Measurements from ENCODE around the gene NAA80.
"Not testable (repeated sequence)": the region's sequence is repeated elsewhere in the genome, so short reads cannot be mapped to it uniquely, and the experiment has no call there.

The NAA80 gene

GRCh38 chr3:50292159-50293078 is 6.8 kb downstream of the NAA80 start, which contains the start of gene IFRD2:
IFRD2 (minus strand) TSS chr3:50292429; CDS start chr3:50292274, 155 bp downstream.
- in situ Hi-C loops (cut with HindIII; ENCODE audit: low sequenced_read_pairs), result no loop called here

DNA sequence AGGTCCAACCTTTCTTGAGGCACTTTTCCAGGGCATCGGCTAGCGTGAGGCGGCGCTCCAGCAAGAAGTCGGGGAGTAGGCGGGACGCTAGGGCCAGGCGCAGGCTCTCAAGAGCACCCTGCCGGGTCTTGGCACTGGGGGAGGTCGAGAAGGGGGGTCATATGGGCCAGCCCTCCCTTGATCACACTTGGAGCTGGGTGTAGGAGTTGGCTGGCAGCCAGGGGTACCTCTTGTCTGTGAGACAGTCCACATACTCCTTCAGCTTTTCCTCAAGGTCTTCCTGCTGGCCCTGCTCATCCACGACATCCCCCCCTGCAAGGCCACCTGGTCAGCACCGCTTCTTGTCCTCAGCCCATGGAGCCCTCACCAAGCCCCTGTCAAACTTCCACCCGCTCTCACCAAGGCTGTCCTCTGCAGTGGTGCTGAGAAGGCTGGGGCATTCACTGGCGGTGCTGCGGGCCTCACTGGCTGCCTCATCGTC is 9.0 kb downstream of the NAA80 start:
- in situ Hi-C loops (cut with HindIII; ENCODE audit: low sequenced_read_pairs), result no loop called here

GRCh38 chr3:50289130-50289529 is 10.1 kb downstream of the NAA80 start:
- in situ Hi-C loops (cut with HindIII; ENCODE audit: low sequenced_read_pairs), result no loop called here

GRCh38 chr3:50288387-50289007 is 10.7 kb downstream of the NAA80 start:
- in situ Hi-C loops (cut with HindIII; ENCODE audit: low sequenced_read_pairs), result no loop called here

DNA sequence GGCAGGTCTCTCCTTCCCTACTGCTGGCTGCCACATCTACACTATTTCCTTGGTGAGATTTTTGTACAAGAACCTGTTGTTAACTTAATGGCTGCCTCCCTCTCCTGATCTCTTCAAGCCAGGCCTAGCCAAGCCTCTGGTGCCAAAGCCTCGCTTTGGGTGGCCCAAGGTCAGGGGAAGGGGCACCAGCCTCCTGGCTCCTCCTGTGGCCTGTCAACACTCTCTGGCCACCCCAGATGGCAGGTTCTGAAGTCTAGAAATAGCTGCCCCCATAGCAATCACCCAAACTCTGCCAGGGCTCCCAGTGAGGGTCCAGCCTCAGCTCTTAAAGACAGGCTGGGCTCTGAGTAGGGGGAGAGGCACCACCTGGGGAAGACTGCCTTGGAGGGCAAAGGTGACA is 11.9 kb downstream of the NAA80 start:
- in situ Hi-C loops (cut with HindIII; ENCODE audit: low sequenced_read_pairs), result no loop called here

GRCh38 chr3:50286322-50287227 is 12.6 kb downstream of the NAA80 start:
- in situ Hi-C loops (cut with HindIII; ENCODE audit: low sequenced_read_pairs), result no loop called here

DNA sequence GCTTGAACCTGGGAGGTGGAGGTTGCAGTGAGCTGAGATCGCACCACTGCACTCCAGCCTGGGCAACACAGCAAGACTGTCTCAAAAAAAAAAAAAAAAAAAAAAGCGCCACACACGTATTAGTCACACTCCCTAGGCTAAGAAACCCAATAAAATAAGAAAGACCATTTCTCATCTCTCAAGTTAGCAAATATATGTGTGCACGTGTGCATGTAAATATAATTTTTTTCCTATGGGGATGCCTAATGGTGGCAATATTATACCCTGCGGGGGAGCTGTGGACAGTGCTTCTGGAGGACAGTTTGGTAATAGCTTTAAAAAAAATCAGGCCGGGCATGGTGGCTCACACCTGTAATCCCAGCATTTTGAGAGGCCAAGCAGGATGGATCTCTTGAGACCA is 15.1 kb downstream of the NAA80 start:
- in situ Hi-C loops (cut with HindIII; ENCODE audit: low sequenced_read_pairs), result not testable (repeated sequence)

- in situ Hi-C loops (cut with HindIII; ENCODE audit: low sequenced_read_pairs), result loop anchor here (5.0 kb wide), 2 partner anchors 48 to 97 kb away; partner anchors contain the start of gene TUSC2
Observed at GRCh38 chr3:50279255-50280016, 19.8 kb downstream of the NAA80 start.

DNA sequence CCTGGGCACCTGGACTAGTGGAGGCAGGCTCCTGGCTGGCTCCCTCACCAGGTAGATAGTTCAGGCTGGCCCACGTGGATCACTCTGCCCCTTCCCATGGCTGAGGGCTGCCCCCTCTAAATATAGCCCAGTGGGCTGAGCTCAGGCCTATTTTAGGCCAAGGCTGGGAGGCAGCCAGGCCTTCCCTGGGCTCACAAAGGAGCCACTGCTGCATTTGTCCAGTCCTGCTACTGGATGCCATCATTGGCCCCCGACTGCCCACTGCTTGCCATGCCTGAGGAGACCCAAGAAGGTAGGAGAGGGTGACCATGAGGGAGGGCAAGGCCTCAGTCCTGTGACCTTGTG is 20.4 kb downstream of the NAA80 start, which contains the start of gene LSMEM2:
Gene LSMEM2 (plus strand): TSS at position 208 of the 345 bp plus-strand sequence. CDS start 27 bp downstream, at position 235.
- in situ Hi-C loops (cut with HindIII; ENCODE audit: low sequenced_read_pairs), result loop anchor here (5.0 kb wide), 2 partner anchors 48 to 97 kb away; partner anchors contain the start of gene TUSC2

GRCh38 chr3:50278123-50278879 is 20.9 kb downstream of the NAA80 start:
- in situ Hi-C loops (cut with HindIII; ENCODE audit: low sequenced_read_pairs), result loop anchor here (5.0 kb wide), 2 partner anchors 49 to 96 kb away; partner anchors contain the start of gene TUSC2

- in situ Hi-C loops (cut with HindIII; ENCODE audit: low sequenced_read_pairs), result loop anchor here (5.0 kb wide), 2 partner anchors 51 to 94 kb away; partner anchors contain the start of gene TUSC2
Observed at GRCh38 chr3:50276762-50277101, 22.5 kb downstream of the NAA80 start.

DNA sequence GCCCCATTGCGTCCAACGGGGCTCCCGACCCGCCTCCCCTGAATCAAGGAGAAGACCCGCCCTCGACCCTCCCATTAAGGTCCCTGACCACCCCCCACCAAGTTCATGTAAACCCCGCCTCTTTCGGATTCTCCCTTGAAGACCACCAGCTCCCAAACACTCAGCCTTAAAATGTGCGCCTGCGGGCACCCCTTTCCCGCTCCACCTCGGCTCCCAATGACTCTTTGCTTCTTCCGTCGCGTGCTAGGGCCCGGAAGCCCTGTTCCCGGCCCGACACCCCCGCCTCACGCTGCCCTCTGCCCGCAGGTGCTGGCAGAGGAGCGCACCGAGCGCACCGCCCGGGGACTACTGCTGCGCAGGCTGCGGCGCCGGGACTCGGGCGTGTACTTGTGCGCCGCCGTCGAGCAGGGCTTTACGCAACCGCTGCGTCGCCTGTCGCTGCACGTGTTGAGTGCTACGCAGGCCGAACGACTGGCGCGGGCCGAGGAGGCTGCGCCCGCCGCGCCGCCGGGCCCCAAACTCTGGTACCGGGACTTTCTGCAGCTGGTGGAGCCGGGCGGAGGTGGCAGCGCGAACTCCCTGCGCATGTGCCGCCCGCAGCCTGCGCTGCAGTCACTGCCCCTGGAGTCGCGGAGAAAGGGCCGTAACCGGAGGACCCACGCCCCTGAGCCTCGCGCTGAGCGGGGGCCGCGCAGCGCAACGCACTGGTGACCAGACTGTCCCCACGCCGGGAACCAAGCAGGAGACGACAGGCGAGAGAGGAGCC is 23.0 kb downstream of the NAA80 start:
- in situ Hi-C loops (cut with HindIII; ENCODE audit: low sequenced_read_pairs), result loop anchor here (5.0 kb wide), 2 partner anchors 51 to 94 kb away; partner anchors contain the start of gene TUSC2

DNA sequence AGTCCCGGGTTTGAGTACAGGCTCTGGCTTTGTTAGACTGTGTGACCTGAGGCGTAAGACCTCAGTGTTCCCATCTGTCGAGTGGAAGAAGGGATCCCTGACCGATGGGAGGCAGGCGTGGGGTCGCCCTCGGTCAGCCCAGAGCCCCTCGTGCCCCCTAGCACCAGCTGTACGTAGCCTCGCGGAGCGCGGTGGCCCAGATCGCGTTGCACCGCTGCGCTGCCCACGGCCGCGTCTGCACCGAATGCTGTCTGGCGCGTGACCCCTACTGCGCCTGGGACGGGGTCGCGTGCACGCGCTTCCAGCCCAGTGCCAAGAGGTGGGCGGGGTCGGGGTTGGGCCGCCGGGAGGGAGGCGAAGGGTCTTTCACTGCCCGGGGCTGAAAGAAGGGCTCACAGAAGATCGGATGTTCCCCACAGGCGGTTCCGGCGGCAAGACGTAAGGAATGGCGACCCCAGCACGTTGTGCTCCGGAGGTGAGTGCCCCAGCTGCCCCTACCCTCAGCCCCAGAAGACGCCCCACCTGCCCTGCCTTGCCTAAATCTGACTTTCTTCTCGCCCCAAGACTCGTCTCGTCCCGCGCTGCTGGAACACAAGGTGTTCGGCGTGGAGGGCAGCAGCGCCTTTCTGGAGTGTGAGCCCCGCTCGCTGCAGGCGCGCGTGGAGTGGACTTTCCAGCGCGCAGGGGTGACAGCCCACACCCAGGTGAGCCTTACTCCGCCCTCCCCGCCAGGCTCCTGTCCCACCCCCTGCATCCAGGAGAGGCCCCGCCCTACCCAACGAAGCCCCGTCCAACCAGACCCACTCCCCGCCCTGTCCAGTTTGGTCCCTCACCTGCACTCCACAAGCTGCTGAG is 23.8 kb downstream of the NAA80 start:
- in situ Hi-C loops (cut with HindIII; ENCODE audit: low sequenced_read_pairs), result loop anchor here (5.0 kb wide), 2 partner anchors 52 to 93 kb away; partner anchors contain the start of gene TUSC2

DNA sequence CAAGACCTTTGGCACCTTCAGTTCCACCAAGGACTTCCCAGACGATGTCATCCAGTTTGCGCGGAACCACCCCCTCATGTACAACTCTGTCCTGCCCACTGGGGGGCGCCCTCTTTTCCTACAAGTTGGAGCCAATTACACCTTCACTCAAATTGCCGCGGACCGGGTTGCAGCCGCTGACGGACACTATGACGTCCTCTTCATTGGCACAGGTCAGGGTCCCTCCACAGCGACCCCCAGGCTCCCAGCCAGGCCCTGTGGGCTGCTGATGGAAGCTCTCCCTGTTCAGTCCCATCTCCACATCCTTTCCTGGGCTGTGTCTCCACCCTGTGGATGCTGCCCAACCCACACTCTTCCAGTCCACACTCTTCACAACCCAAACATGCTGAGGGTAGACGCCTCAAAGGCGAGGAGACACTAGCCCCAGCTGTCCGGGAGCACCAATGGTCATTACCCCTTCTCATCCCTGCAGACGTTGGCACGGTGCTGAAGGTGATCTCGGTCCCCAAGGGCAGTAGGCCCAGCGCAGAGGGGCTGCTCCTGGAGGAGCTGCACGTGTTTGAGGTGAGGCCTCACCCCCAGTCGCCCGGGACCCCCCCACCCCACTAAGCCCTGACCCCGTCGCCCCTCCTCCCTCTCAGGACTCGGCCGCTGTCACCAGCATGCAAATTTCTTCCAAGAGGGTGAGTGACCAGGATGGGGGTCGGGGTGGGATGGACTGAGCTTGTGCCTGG is 24.7 kb downstream of the NAA80 start:
- in situ Hi-C loops (cut with HindIII; ENCODE audit: low sequenced_read_pairs), result loop anchor here (5.0 kb wide), 2 partner anchors 53 to 92 kb away; partner anchors contain the start of gene TUSC2

DNA sequence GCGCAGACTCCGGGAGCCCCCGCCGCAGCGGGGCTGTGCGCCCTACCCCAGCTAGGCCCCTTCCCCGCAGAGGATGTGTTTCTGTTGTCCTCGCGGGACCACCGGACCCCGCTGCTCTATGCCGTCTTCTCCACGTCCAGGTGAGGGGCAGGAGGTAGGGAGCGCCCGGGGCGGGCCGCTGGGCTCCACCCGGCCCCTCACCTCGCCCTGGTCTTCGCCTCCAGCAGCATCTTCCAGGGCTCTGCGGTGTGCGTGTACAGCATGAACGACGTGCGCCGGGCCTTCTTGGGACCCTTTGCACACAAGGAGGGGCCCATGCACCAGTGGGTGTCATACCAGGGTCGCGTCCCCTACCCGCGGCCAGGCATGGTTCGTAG is 25.5 kb downstream of the NAA80 start:
- in situ Hi-C loops (cut with HindIII; ENCODE audit: low sequenced_read_pairs), result no loop called here

DNA sequence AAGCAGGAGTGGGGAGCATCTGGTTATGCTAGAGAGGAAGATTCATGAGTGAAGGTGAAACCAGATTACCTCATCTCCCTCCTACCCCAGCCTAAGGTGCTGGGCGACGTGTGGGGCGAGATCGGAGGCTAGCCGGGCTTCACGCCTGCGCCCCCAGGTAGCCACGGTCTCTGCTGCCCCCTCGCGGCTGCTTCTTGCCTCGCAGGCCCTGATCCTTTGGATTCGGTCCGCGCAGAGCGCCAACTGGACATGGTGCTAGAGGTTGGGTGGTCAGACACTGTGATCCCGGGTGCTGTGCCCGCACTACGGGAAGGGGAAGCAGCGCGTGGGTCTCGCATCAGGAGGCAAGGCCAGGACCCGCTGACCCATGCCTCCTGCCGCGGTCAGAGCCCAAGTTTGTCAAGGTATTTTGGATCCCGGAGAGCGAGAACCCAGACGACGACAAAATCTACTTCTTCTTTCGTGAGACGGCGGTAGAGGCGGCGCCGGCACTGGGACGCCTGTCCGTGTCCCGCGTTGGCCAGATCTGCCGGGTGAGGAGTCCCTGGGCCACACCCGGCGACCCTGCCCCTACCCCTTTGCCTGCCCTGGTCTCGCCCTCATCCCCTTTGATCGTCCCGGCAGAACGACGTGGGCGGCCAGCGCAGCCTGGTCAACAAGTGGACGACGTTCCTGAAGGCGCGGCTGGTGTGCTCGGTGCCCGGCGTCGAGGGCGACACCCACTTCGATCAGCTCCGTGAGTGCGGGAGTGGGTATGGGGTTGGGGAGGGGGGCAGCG is 26.1 kb downstream of the NAA80 start:
- in situ Hi-C loops (cut with HindIII; ENCODE audit: low sequenced_read_pairs), result no loop called here

Data from endothelial cell of hepatic sinusoid (primary cell).